Fibroblast of villous mesenchyme (primary cell): ENCODE data around the gene DGCR6L. TPM values are rescaled to one million over a fixed set of nuclear protein-coding genes. Genes with fewer than 3 reads are reported as not detected.
"Not testable (repeated sequence)": the region's sequence is repeated elsewhere in the genome, so short reads cannot be mapped to it uniquely, and the experiment has no call there.

ENCODE experiments used
- DNase-seq: peaks from one replicate; pipeline ENCODE4 v3.0.0-alpha.2; 2010; ENCODE audit warnings: low read depth
- H3K4me3 ChIP-seq: 2 replicates; pipeline ENCODE4 v1.5.1; 2011; ENCODE audit warnings: low read depth, mild to moderate bottlenecking, low read length
- total RNA-seq: library from RNA; depleted of rRNA; stranded (reverse); fragments of >200 nt; gene quantifications from 2 replicates; pipeline ENCODE4 v1.2.3, GENCODE V29; 2012
- TF ChIP-seq, protein P1 (sequence below): IDR thresholded peaks from 2 replicates; pipeline ENCODE4 v1.5.1; 2012; ENCODE audit warnings: low read depth, mild to moderate bottlenecking, low read length; ENCODE audit not compliant: insufficient read depth

DGCR6L gene
- total RNA-seq, 1 donor = 47.1 TPM

DNA sequence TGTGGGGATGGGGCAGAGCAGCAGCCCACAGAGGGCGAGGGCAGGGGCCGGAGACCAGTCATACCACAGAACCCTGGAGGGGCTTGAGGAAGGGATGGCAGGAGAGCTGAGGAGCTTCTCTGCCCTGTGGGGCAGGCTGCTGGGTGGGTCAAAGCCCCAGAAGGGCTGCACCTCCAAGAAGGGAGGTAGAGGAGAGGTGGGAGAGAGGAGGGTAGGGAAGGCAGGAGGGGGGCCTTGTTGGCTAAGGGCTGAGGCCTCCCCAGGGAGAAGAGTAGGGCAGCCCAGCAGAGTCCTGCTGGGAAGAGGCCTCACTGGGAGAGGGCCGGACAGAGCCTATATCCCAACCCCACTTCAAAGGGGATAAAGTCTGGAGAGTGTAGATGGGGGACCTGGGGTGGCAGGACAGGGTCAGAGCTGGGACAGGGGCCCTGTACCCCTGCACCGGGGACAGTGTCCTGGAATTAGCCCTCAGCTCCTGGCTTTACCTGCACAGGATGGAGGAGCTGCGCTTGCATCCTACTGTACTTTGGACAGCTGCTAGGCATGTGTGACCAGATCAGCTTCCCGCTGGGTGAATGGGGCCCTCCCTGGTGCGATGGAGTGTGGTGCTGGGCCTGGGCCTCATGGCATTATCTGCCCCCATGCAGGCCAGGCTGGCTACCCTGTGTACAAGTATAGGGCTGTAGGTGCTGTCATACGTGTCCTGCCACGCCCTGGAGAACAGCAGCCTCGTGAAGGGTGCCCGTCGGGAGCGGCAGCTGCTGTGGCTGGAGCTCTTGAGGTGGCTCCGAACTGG is 7.3 kb downstream of the DGCR6L start:
- DNase-seq = no peak

DNA sequence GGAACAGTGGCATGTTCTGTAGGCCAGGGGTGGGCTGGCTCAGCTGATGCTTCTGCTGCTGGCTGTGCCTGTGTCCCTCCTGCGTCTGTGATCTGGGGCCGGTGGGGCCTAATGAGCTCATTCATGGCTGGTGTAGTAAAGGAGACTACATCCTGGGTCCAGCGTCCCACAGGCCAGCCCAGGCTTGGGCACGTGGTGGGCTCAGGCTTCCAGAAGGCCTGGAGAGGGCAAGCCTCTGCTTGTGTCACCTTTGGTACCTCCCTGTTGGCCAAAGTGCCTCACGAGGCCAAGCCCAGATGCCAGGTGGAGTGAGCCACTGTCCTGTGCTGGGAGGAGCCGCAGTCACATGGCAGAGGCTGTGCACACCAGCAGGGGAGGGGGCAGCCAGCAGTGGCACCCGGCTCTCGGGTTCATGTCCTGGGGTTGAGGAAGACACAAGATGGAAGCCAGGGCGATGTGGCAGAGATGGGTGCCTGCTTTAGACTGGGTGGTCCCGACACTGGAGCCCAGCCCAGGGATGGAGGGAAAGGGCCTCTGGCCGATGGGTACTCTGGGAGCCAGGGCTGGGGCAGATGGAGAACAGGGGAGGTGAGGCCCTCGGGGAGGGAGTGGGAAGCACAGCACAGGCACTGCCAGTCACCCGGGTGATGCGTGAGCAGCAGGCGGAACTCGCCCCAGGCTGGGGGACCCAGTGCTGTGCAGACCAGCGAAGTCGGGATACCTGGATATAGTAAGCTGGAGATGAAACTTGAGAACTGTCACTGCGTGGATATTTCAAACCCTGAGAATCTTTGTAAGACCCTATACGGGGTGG is 8.4 kb downstream of the DGCR6L start:
- not testable (repeated sequence) for DNase-seq, H3K4me3 ChIP-seq

More for the DNA sequence above, 7.3 kb downstream of the DGCR6L start:
- TF ChIP-seq, protein P1, sequence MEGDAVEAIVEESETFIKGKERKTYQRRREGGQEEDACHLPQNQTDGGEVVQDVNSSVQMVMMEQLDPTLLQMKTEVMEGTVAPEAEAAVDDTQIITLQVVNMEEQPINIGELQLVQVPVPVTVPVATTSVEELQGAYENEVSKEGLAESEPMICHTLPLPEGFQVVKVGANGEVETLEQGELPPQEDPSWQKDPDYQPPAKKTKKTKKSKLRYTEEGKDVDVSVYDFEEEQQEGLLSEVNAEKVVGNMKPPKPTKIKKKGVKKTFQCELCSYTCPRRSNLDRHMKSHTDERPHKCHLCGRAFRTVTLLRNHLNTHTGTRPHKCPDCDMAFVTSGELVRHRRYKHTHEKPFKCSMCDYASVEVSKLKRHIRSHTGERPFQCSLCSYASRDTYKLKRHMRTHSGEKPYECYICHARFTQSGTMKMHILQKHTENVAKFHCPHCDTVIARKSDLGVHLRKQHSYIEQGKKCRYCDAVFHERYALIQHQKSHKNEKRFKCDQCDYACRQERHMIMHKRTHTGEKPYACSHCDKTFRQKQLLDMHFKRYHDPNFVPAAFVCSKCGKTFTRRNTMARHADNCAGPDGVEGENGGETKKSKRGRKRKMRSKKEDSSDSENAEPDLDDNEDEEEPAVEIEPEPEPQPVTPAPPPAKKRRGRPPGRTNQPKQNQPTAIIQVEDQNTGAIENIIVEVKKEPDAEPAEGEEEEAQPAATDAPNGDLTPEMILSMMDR = no peak
- H3K4me3 ChIP-seq = no peak overlapping the region

DNA sequence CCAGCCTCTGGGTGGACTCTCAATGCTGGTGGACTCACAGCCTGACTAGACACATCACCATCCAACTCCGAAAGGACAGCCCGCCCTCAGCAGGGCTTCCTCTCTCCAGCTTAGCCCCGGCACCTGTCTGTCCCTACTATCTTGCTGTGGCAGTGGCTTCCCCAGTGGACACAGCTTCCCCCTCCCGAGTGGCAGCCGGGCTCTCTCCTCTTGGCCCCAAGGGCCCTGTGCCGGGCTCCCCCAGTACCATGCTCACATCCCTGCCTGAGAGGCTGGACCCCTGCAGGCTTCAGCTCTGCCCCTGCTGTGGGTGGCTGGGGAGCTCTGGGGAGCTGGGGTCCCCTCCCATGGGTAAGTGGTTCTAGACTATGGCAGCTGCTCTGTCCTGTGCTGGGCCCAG is 9.1 kb downstream of the DGCR6L start:
- DNase-seq = not testable (repeated sequence)

DNA sequence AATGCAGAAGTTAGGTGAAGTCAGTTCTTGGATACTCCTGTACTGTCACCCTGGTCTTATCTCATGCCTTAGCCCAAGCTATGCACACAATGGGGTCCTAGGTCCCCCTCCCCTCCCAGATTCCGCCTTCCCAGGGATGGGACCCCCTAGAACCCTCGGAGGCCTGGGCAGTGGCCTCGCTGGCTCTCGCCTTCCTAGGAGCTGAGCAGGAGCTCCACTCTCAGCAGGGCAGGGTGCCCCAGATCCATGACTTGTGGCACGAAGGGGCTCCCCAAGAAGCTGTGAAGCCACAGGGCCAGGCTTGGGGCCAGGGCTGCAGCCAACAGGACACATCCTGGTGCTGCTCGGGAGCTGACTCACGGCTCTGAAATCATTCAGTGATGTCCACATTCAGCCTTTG is 9.7 kb downstream of the DGCR6L start:
- DNase-seq, H3K4me3 ChIP-seq: not testable (repeated sequence)

More for the DNA sequence above, 9.1 kb downstream of the DGCR6L start:
- not testable (repeated sequence) for H3K4me3 ChIP-seq

DNA sequence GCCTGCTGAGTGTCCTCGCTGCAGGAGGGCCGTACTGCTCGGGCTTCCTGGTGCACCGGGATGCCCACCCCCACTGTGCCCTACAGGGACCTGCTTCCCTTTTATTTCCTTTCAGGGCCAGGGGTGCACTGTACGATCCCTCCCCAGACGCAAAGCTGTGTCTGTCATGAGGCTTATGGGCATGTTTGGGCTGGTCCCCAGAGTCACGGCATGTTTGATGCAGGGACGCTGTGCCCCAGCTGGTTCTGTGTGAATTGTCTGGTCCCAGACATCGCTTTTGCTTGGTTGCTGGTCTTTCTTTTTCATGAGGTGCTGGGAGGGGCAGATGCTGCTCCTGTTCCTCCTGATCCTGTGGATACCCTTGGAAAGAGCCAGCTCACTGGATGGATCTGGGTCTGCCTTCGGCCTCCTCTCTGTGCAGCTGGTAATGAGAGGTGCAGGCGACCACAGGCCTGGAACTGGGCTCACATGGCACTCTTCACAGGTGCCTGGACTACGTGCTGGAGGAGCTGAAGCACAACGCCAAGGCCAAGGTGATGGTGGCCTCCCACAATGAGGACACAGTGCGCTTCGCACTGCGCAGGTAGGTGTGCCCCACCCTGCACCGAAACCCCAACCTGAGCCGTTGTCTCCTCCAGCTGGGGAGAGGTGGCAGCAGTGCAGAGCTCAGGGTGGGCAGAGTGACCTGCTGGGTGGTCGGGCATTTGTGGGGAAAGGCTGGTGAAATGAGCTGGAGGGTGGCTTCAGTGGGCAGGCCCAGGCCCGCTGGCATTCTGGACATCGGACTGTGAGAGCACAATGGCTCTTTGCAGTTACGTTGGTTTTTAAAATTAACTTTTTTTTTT is 10.8 kb downstream of the DGCR6L start:
- not testable (repeated sequence) for DNase-seq, H3K4me3 ChIP-seq

DNA sequence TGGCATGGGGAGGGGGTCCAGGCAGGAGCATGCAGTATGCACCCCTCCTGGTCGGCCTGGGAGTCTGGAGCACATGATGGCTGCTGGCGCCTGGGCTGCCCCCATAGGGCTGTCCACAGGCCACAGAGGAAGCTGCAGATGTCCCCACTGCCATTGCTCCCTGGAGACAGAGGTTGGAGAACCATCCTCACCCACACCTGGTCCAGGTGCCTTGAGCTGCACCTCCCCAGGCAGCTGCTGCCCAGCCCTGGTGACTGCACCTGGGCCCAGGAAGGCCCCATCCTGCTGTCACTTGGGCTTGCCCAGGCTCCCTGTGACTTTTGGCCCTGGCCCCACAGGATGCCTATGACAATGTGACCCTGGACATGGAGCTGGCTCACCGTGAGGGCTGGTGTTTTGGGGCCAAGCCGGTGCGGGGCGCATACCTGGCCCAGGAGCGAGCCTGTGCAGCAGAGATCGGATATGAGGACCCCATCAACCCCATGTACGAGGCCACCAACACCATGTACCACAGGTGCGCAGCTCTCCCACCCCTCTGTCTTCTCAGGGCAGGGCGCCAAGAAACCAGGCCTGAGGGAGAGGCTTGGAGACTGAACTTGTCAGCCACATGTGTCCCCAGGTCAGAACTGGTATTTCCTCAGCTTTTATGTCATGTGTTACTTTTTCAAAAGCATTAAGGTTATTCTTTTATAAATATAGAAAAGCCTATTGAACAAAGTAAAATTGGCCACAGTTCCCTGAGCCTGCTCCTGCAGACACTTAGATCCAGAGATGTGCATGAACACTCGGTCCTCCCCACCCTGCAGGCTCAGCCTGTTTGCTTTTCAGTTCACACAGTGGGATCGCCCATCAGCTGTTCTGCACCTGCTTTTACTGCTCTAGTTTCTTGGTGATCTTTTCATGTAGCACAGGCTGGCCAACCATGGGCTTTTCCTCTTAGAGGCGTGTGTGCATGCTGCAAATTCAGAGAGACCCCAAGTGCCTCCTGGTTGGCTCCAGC is 12.1 kb downstream of the DGCR6L start:
- DNase-seq, H3K4me3 ChIP-seq: not testable (repeated sequence)

DNA sequence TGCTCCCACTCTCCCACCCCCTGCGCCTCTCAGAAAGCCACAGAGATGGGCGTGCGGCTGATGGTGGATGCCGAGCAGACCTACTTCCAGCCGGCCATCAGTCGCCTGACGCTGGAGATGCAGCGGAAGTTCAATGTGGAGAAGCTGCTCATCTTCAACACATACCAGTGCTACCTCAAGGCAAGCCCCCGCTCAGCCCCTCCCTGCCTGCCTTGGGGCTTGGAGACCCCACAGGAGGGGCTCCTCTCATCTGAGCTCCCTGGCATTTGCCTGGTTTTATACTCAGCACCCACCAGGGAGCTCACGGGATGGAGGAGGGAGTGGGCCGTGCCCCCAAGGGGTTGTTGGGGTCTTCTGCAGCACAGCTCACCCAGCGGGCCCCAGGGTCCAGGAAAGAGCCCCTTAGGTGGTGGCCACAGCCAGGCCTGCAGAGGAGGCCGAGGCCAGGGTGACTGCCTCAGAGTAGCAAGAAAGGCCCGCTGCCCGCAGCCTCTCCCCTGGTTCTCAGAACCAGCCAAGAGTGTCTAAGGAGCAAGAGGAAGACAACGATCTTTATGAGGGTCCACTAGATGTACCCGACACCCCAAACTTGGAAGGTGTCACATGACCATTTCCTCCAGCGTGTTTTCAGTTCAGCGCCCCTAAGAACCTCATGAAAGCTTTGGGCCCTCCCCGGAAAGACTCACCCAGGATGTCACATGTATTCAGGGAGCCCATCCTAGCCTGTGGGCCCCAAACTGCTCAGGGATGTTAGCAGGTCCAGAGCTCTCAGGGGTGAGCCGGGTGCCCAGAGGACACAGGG is 13.0 kb downstream of the DGCR6L start:
- not testable (repeated sequence) for H3K4me3 ChIP-seq, DNase-seq

DNA sequence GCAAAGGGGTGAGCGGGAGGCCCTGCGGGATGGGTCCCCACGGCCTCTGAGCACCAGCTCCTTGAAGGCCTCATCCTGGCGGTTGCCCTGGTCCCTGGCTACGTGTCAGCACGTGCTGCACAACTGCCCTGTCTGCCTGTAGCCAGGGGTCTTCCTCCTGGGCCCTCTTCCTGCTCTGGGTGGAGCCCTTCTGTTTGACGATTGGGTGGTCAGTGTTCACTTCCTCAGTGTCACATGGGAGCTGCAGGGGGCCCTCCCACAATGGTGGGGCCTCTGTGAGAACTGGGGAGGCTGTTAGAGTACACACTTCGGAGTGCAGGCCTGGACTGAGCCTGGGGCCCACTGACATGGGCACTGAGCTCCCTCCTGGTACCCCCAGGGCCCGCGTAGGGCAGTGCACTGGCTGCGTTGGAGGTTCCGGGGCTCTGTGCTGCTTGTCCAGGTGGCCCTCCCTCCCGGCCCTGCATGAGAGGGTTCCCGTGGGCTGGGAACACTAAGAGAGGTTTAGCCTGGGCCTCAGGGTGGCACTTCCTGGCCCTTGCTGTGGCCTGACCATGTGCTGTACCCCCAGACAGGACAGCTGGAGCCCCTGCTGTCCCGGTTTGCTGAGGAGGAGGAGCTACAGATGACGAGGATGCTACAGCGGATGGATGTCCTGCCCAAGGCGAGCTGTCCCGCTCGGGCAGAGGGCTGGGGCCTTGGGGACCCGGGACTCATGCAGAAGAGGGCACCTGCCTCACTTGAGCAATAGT is 13.8 kb downstream of the DGCR6L start:
- TF ChIP-seq, protein P1 = no peak
- no peak overlapping the region for H3K4me3 ChIP-seq
- no peak for DNase-seq

DNA sequence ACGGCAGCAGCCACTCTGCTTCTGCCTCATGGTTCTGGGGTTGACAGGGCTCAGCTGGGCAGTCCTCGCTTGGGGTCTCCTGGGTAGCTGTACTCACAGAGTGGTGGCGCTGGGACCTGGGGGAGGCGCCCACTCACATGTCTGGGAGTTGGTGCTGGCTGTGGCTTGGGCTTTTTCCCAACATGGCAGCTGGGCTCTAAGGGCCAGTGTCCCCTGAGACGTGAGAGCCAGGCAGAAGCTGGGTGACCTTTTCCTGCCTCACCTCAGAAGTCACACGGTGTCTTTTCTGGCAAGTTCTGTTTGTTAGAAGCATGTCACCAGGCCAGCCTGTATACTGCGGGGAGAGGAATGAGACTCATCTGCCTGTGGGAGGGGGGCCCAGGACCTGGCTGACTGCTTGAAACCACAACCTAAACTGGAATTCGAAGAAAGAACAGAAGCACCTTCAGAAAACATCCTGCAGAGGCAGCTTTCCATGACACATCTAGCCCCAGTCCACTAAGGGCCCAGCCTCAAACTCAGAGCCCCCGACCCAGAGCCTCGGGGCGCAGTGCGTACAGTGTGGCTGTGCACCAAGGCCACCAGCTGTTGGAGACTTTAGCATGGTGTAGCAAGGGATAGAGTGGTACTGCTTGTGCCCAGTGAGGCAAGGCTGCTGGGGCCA is 14.5 kb downstream of the DGCR6L start:
- DNase-seq, H3K4me3 ChIP-seq: not testable (repeated sequence)
